ENCODE measurements around the gene LRGUK. TPM values are rescaled to one million over a fixed set of nuclear protein-coding genes. Genes with fewer than 3 reads are reported as not detected.
"Not testable (repeated sequence)": the region's sequence is repeated elsewhere in the genome, so short reads cannot be mapped to it uniquely, and the experiment has no call there.

Gene LRGUK
- total RNA-seq, 2 donors from 2014 or later, result 0.57 to 0.60 TPM

- Mint-ChIP-seq H3K4me1 (peaks cover 3% of the 10 kb centered on the region), H3K27ac (no peak overlapping the region), H3K36me3 (ENCODE audit: low read depth) (peaks cover 3% of the 10 kb centered on the region), H3K4me3 (no peak overlapping the region), H3K27me3 (no peaks in the 10 kb centered on the region)
- H3K9me3 ChIP-seq (ENCODE audit: control insufficient read depth, low read length, poor library complexity, severe bottlenecking), result no peaks in the 10 kb centered on the region
- ATAC-seq, result peak; percentile 63
- DNase-seq, result no peak
Observed at GRCh38 chr7:134293002-134293740, 166.0 kb downstream of the LRGUK start.

GRCh38 chr7:134295982-134296381 lies 168.8 kb downstream of the LRGUK start:
- H3K4me1 Mint-ChIP-seq; ATAC-seq; H3K27ac Mint-ChIP-seq; H3K9me3 ChIP-seq (ENCODE audit: control insufficient read depth, low read length, poor library complexity, severe bottlenecking); DNase-seq; H3K27me3 Mint-ChIP-seq; H3K36me3 Mint-ChIP-seq (ENCODE audit: low read depth); H3K4me3 Mint-ChIP-seq: not testable (repeated sequence)

GRCh38 chr7:134297489-134297888 lies 170.3 kb downstream of the LRGUK start:
- no peak overlapping the region for H3K27ac Mint-ChIP-seq
- no peak overlapping the region for H3K4me3 Mint-ChIP-seq
- H3K4me1 Mint-ChIP-seq, result peaks cover 5% of the 10 kb centered on the region
- H3K9me3 ChIP-seq (ENCODE audit: control insufficient read depth, low read length, poor library complexity, severe bottlenecking), result no peaks in the 10 kb centered on the region
- no peak for ATAC-seq
- DNase-seq, result no peak
- H3K36me3 Mint-ChIP-seq (ENCODE audit: low read depth), result peaks cover 15% of the 10 kb centered on the region
- no peaks in the 10 kb centered on the region for H3K27me3 Mint-ChIP-seq

GRCh38 chr7:134298902-134299683 lies 172.0 kb downstream of the LRGUK start:
- H3K27me3 Mint-ChIP-seq, result no peaks in the 10 kb centered on the region
- H3K4me3 Mint-ChIP-seq, result no peak overlapping the region
- ATAC-seq (no peak), DNase-seq (no peak)
- no peak overlapping the region for H3K27ac Mint-ChIP-seq
- H3K9me3 ChIP-seq (ENCODE audit: control insufficient read depth, low read length, poor library complexity, severe bottlenecking), result no peaks in the 10 kb centered on the region
- H3K4me1 Mint-ChIP-seq, result peaks cover 5% of the 10 kb centered on the region
- peaks cover 17% of the 10 kb centered on the region for H3K36me3 Mint-ChIP-seq (ENCODE audit: low read depth)

GRCh38 chr7:134300988-134301387 lies 173.8 kb downstream of the LRGUK start:
- no peak for ATAC-seq
- Mint-ChIP-seq H3K4me3 (no peak overlapping the region), H3K4me1 (peaks cover 2% of the 10 kb centered on the region), H3K36me3 (ENCODE audit: low read depth) (peaks cover 18% of the 10 kb centered on the region), H3K27me3 (no peaks in the 10 kb centered on the region), H3K27ac (no peak overlapping the region)
- no peak for DNase-seq
- H3K9me3 ChIP-seq (ENCODE audit: control insufficient read depth, low read length, poor library complexity, severe bottlenecking), result no peaks in the 10 kb centered on the region

- no peak for DNase-seq
- peaks cover 2% of the 10 kb centered on the region for H3K4me1 Mint-ChIP-seq
- H3K27ac Mint-ChIP-seq, result no peak overlapping the region
- no peak for ATAC-seq
- no peak overlapping the region for H3K4me3 Mint-ChIP-seq
- no peaks in the 10 kb centered on the region for H3K27me3 Mint-ChIP-seq
- no peaks in the 10 kb centered on the region for H3K9me3 ChIP-seq (ENCODE audit: control insufficient read depth, low read length, poor library complexity, severe bottlenecking)
- peaks cover 21% of the 10 kb centered on the region for H3K36me3 Mint-ChIP-seq (ENCODE audit: low read depth)
Observed at GRCh38 chr7:134301592-134301991, 174.5 kb downstream of the LRGUK start.

GRCh38 chr7:134302120-134302519 lies 175.0 kb downstream of the LRGUK start:
- no peak overlapping the region for H3K4me3 Mint-ChIP-seq
- no peaks in the 10 kb centered on the region for H3K27me3 Mint-ChIP-seq
- no peak for ATAC-seq
- peaks cover 2% of the 10 kb centered on the region for H3K4me1 Mint-ChIP-seq
- no peak overlapping the region for H3K27ac Mint-ChIP-seq
- H3K9me3 ChIP-seq (ENCODE audit: control insufficient read depth, low read length, poor library complexity, severe bottlenecking), result no peaks in the 10 kb centered on the region
- H3K36me3 Mint-ChIP-seq (ENCODE audit: low read depth), result peaks cover 21% of the 10 kb centered on the region
- DNase-seq, result no peak

- Mint-ChIP-seq H3K4me1 (peaks cover 11% of the 10 kb centered on the region), H3K36me3 (ENCODE audit: low read depth) (peaks cover 19% of the 10 kb centered on the region), H3K27me3 (no peaks in the 10 kb centered on the region), H3K27ac (no peak overlapping the region), H3K4me3 (no peak overlapping the region)
- ATAC-seq (no peak), DNase-seq (no peak)
- no peaks in the 10 kb centered on the region for H3K9me3 ChIP-seq (ENCODE audit: control insufficient read depth, low read length, poor library complexity, severe bottlenecking)
Observed at GRCh38 chr7:134307320-134307719, 180.2 kb downstream of the LRGUK start.

- peaks cover 14% of the 10 kb centered on the region for H3K36me3 Mint-ChIP-seq (ENCODE audit: low read depth)
Observed at GRCh38 chr7:134308548-134308947, 181.4 kb downstream of the LRGUK start.

GRCh38 chr7:134311807-134312206 lies 184.7 kb downstream of the LRGUK start:
- no peak overlapping the region for H3K27ac Mint-ChIP-seq
- no peak for DNase-seq
- no peaks in the 10 kb centered on the region for H3K9me3 ChIP-seq (ENCODE audit: control insufficient read depth, low read length, poor library complexity, severe bottlenecking)
- H3K27me3 Mint-ChIP-seq, result no peaks in the 10 kb centered on the region
- no peak for ATAC-seq
- peaks cover 17% of the 10 kb centered on the region for H3K4me1 Mint-ChIP-seq
- peaks cover 7% of the 10 kb centered on the region for H3K36me3 Mint-ChIP-seq (ENCODE audit: low read depth)
- no peak overlapping the region for H3K4me3 Mint-ChIP-seq

More at GRCh38 chr7:134308548-134308947, 181.4 kb downstream of the LRGUK start:
- ATAC-seq (no peak), DNase-seq (no peak)
- no peak overlapping the region for H3K4me3 Mint-ChIP-seq
- H3K4me1 Mint-ChIP-seq, result peaks cover 11% of the 10 kb centered on the region
- H3K27ac Mint-ChIP-seq, result no peak overlapping the region
- no peaks in the 10 kb centered on the region for H3K27me3 Mint-ChIP-seq
- no peaks in the 10 kb centered on the region for H3K9me3 ChIP-seq (ENCODE audit: control insufficient read depth, low read length, poor library complexity, severe bottlenecking)

GRCh38 chr7:134312717-134313116 lies 185.6 kb downstream of the LRGUK start:
- H3K4me1 Mint-ChIP-seq, result peaks cover 20% of the 10 kb centered on the region

GRCh38 chr7:134313543-134313942 lies 186.4 kb downstream of the LRGUK start:
- no peak overlapping the region for H3K4me3 Mint-ChIP-seq
- ATAC-seq (no peak), DNase-seq (no peak)
- H3K27ac Mint-ChIP-seq, result no peak overlapping the region
- H3K9me3 ChIP-seq (ENCODE audit: control insufficient read depth, low read length, poor library complexity, severe bottlenecking), result no peaks in the 10 kb centered on the region
- H3K36me3 Mint-ChIP-seq (ENCODE audit: low read depth), result peaks cover 2% of the 10 kb centered on the region
- H3K4me1 Mint-ChIP-seq, result peaks cover 14% of the 10 kb centered on the region
- no peaks in the 10 kb centered on the region for H3K27me3 Mint-ChIP-seq

More at GRCh38 chr7:134312717-134313116, 185.6 kb downstream of the LRGUK start:
- H3K36me3 Mint-ChIP-seq (ENCODE audit: low read depth), result peaks cover 7% of the 10 kb centered on the region
- H3K4me3 Mint-ChIP-seq, result no peak overlapping the region
- ATAC-seq (no peak), DNase-seq (no peak)
- H3K27ac Mint-ChIP-seq, result no peak overlapping the region
- H3K9me3 ChIP-seq (ENCODE audit: control insufficient read depth, low read length, poor library complexity, severe bottlenecking), result no peaks in the 10 kb centered on the region
- H3K27me3 Mint-ChIP-seq, result no peaks in the 10 kb centered on the region

All from T-helper 17 cell (primary cell).